GM19035 (cell line): Measurements from ENCODE around the gene KBTBD2.
"Not testable (repeated sequence)": the region's sequence is repeated elsewhere in the genome, so short reads cannot be mapped to it uniquely, and the experiment has no call there.

Source experiments
- ATAC-seq: cut with Tn5 transposase; IDR thresholded peaks from one replicate; pipeline ENCODE4 v1.9.1; 2021; ENCODE audit not compliant: unreplicated experiment

KBTBD2 gene

GRCh38 chr7:32891043-32891799, at the start of gene KBTBD2:
Gene KBTBD2 (minus strand): TSS chr7:32891760. CDS start chr7:32879604, 12,156 bp downstream.
- peak; percentile 67 for ATAC-seq

- ATAC-seq, result no peak
Observed at GRCh38 chr7:32941181-32941580, 49.6 kb upstream of the KBTBD2 start.

- ATAC-seq, result no peak
Observed at GRCh38 chr7:32937344-32938174, 46.0 kb upstream of the KBTBD2 start.

GRCh38 chr7:32936689-32937088, 45.1 kb upstream of the KBTBD2 start:
- ATAC-seq, result no peak

- no peak for ATAC-seq
Observed at GRCh38 chr7:32935558-32935957, 44.0 kb upstream of the KBTBD2 start.

- ATAC-seq, result no peak
Observed at GRCh38 chr7:32930378-32930777, 38.8 kb upstream of the KBTBD2 start.

- no peak for ATAC-seq
Observed at GRCh38 chr7:32929430-32930143, 38.0 kb upstream of the KBTBD2 start.

- ATAC-seq, result no peak
Observed at GRCh38 chr7:32928785-32929298, 37.3 kb upstream of the KBTBD2 start.

GRCh38 chr7:32921896-32922295, 30.3 kb upstream of the KBTBD2 start:
- no peak for ATAC-seq

GRCh38 chr7:32916994-32917393, 25.4 kb upstream of the KBTBD2 start:
- not testable (repeated sequence) for ATAC-seq

GRCh38 chr7:32916006-32916405, 24.4 kb upstream of the KBTBD2 start:
- ATAC-seq, result no peak

- ATAC-seq, result no peak
Observed at GRCh38 chr7:32915041-32915536, 23.5 kb upstream of the KBTBD2 start.

GRCh38 chr7:32914184-32914583, 22.6 kb upstream of the KBTBD2 start:
- ATAC-seq, result no peak

GRCh38 chr7:32910195-32910594, 18.6 kb upstream of the KBTBD2 start:
- no peak for ATAC-seq

GRCh38 chr7:32905175-32905662, 13.7 kb upstream of the KBTBD2 start:
- ATAC-seq, result peak; percentile 57

- ATAC-seq, result no peak
Observed at GRCh38 chr7:32901629-32902028, 10.1 kb upstream of the KBTBD2 start.

GRCh38 chr7:32900433-32900995, 9.0 kb upstream of the KBTBD2 start:
- no peak for ATAC-seq

- ATAC-seq, result not testable (repeated sequence)
Observed at GRCh38 chr7:32897376-32897775, 5.8 kb upstream of the KBTBD2 start.

GRCh38 chr7:32896564-32897347, 5.2 kb upstream of the KBTBD2 start:
- ATAC-seq, result no peak

GRCh38 chr7:32894171-32894570, 2.6 kb upstream of the KBTBD2 start:
- no peak for ATAC-seq
